ENCODE measurements around the gene CAMKMT. TPM values are rescaled to one million over a fixed set of nuclear protein-coding genes. Genes with fewer than 3 reads are reported as not detected.

Gene CAMKMT
- total RNA-seq, 1 donor from 2014 or later, result 20.0 TPM

- DNase-seq (ENCODE audit: low spot score), result no peak
These were observed 83.1 kb downstream of the CAMKMT start for GRCh38 chr2:44444881-44445280.

GRCh38 chr2:44448860-44449527 is 87.2 kb downstream of the CAMKMT start:
- DNase-seq (ENCODE audit: low spot score), result no peak

- no peak for DNase-seq (ENCODE audit: low spot score)
These were observed 88.3 kb downstream of the CAMKMT start for GRCh38 chr2:44450082-44450481.

- no peak for DNase-seq (ENCODE audit: low spot score)
These were observed 89.1 kb downstream of the CAMKMT start for GRCh38 chr2:44450806-44451205.

- DNase-seq (ENCODE audit: low spot score), result no peak
These were observed 90.4 kb downstream of the CAMKMT start for GRCh38 chr2:44452069-44452583.

- DNase-seq (ENCODE audit: low spot score), result no peak
These were observed 91.5 kb downstream of the CAMKMT start for GRCh38 chr2:44453259-44453658.

GRCh38 chr2:44455877-44456276 is 94.1 kb downstream of the CAMKMT start:
- DNase-seq (ENCODE audit: low spot score), result no peak

GRCh38 chr2:44456946-44457345 is 95.2 kb downstream of the CAMKMT start:
- DNase-seq (ENCODE audit: low spot score), result no peak

GRCh38 chr2:44459739-44460138 is 98.0 kb downstream of the CAMKMT start:
- no peak for DNase-seq (ENCODE audit: low spot score)

- no peak for DNase-seq (ENCODE audit: low spot score)
These were observed 101.4 kb downstream of the CAMKMT start for GRCh38 chr2:44462934-44463849.

GRCh38 chr2:44464437-44464836 is 102.7 kb downstream of the CAMKMT start:
- no peak for DNase-seq (ENCODE audit: low spot score)

- no peak for DNase-seq (ENCODE audit: low spot score)
These were observed 108.4 kb downstream of the CAMKMT start for GRCh38 chr2:44470151-44470550.

GRCh38 chr2:44477657-44478414 is 116.1 kb downstream of the CAMKMT start:
- DNase-seq (ENCODE audit: low spot score), result no peak

- DNase-seq (ENCODE audit: low spot score), result peak; percentile 83
These were observed 117.6 kb downstream of the CAMKMT start for GRCh38 chr2:44479127-44479887.

GRCh38 chr2:44480068-44480467 is 118.3 kb downstream of the CAMKMT start:
- no peak for DNase-seq (ENCODE audit: low spot score)

- DNase-seq (ENCODE audit: low spot score), result no peak
These were observed 125.3 kb downstream of the CAMKMT start for GRCh38 chr2:44487052-44487451.

GRCh38 chr2:44490726-44491125 is 129.0 kb downstream of the CAMKMT start:
- DNase-seq (ENCODE audit: low spot score), result no peak

GRCh38 chr2:44494006-44494405 is 132.3 kb downstream of the CAMKMT start:
- no peak for DNase-seq (ENCODE audit: low spot score)

GRCh38 chr2:44495035-44495434 is 133.3 kb downstream of the CAMKMT start:
- no peak for DNase-seq (ENCODE audit: low spot score)

GRCh38 chr2:44495544-44495943 is 133.8 kb downstream of the CAMKMT start:
- no peak for DNase-seq (ENCODE audit: low spot score)

- no peak for DNase-seq (ENCODE audit: low spot score)
These were observed 134.4 kb downstream of the CAMKMT start for GRCh38 chr2:44496130-44496529.
